GM12878 (cell line): ENCODE results near the gene N4BP2L1. TPM values are rescaled to one million over a fixed set of nuclear protein-coding genes. Genes with fewer than 3 reads are reported as not detected.

ENCODE experiments used
- ATAC-seq: fragments of 200-7000 bp; cut with Tn5 transposase; 3 replicates; pipeline ENCODE4 v1.9.1; 2020; ENCODE audit warnings: mild to moderate bottlenecking, moderate library complexity
- BruUV-seq: library from RNA; stranded (reverse); fragments of 400-500 nt; replicated peaks from 2 replicates; lab custom pipeline; 2021; lab: Mats Ljungman, UMichigan
- CTCF ChIA-PET: fragments of 300-600 bp; sonication (Branson Sonifier 250); formaldehyde crosslinking; extraction: SDS; loops from one replicate; lab custom pipeline; 2021; ENCODE audit warnings: inconsistent platforms; lab: Yijun Ruan, JAX
- POLR2A ChIA-PET: fragments of 350-600 bp; formaldehyde crosslinking; extraction: SDS; loops from one replicate; lab custom pipeline; 2021; ENCODE audit warnings: inconsistent platforms; lab: Charles Lee
- RAD21 ChIA-PET: fragments of 300-600 bp; sonication (Branson Sonifier 250); formaldehyde crosslinking; loops from one replicate; lab custom pipeline; 2023; ENCODE audit warnings: antibody characterized with exemption; ENCODE audit not compliant: unreplicated experiment; lab: Charles Lee
- SMC1A ChIA-PET: fragments of 300-600 bp; sonication (Branson Sonifier 250); formaldehyde crosslinking; loops from one replicate; lab custom pipeline; 2023; ENCODE audit not compliant: unreplicated experiment, uncharacterized antibody; lab: Charles Lee
- DNase-seq: peaks from one replicate; pipeline ENCODE4 v3.0.0-alpha.2; 2011; ENCODE audit warnings: low read depth, low spot score
- FAIRE-seq: peaks from 3 replicates; lab custom pipeline; 2011; peaks lifted over from hg19 to GRCh38; lab: Jason Lieb, UNC
- H2AFZ ChIP-seq: 2 replicates; pipeline ENCODE4 v1.6.0; 2011; ENCODE audit warnings: low read depth, low read length, control low read depth; ENCODE audit not compliant: control insufficient read depth
- H3K27ac ChIP-seq: 2 replicates; pipeline ENCODE4 v1.5.1; 2011; ENCODE audit warnings: control low read depth; ENCODE audit not compliant: control insufficient read depth, insufficient read depth
- H3K27me3 ChIP-seq, 2 experiments: replicated peaks in 1 of 2; 2 replicates each; pipeline versions ENCODE4 v1.6.0 to v1.6.1; 2011; ENCODE audit warnings: low read length in 1 of 2; ENCODE audit not compliant: control insufficient read depth in 2 of 2, insufficient read depth in 2 of 2
- H3K36me3 ChIP-seq, 2 experiments: 2 replicates each; pipeline ENCODE4 v1.5.1; 2011; ENCODE audit warnings: low read length in 1 of 2; ENCODE audit not compliant: control insufficient read depth in 2 of 2, insufficient read depth in 2 of 2
- H3K4me1 ChIP-seq: 2 replicates; pipeline ENCODE4 v1.6.1; 2011; ENCODE audit warnings: mild to moderate bottlenecking, low read length, moderate library complexity, mixed read lengths; ENCODE audit not compliant: control insufficient read depth, insufficient read depth
- H3K4me2 ChIP-seq: 2 replicates; pipeline ENCODE4 v1.6.0; 2011; ENCODE audit warnings: control low read depth; ENCODE audit not compliant: control insufficient read depth, insufficient read depth
- H3K4me3 ChIP-seq: fragments of 200-600 bp; sonication (generic); 2 replicates; pipeline ENCODE4 v1.5.1; 2016
- H3K79me2 ChIP-seq: 2 replicates; pipeline ENCODE4 v1.6.0; 2011; ENCODE audit warnings: low read length; ENCODE audit not compliant: control insufficient read depth, insufficient read depth
- H3K9ac ChIP-seq: 2 replicates; pipeline ENCODE4 v1.8.0; 2011; ENCODE audit warnings: low read length, control low read depth, mixed read lengths; ENCODE audit not compliant: control insufficient read depth, insufficient read depth
- H3K9me3 ChIP-seq: replicated peaks from 3 replicates; pipeline ENCODE4 v1.5.1; 2011; ENCODE audit warnings: mild to moderate bottlenecking, low read length; ENCODE audit not compliant: control insufficient read depth, insufficient read depth
- H4K20me1 ChIP-seq: 2 replicates; pipeline ENCODE4 v1.6.0; 2011; ENCODE audit not compliant: control insufficient read depth, insufficient read depth
- DPF2 ChIP-seq: fragments of 450-650 bp; IDR thresholded peaks from 2 replicates; pipeline ENCODE4 v1.6.1; 2017; ENCODE audit warnings: mild to moderate bottlenecking
- EED ChIP-seq: sonication (generic); IDR thresholded peaks from 2 replicates; pipeline ENCODE4 v1.6.1; 2016; ENCODE audit warnings: antibody characterized with exemption, low read depth
- EGR1 ChIP-seq, 2 experiments: IDR thresholded peaks; 1 replicate in 1 of 2; 2 replicates in 1 of 2; pipeline ENCODE4 v1.6.1; 2011 to 2012; ENCODE audit warnings: low read depth in 2 of 2, low read length in 2 of 2, borderline replicate concordance in 1 of 2, mild to moderate bottlenecking in 1 of 2, moderate library complexity in 1 of 2
- EZH2 ChIP-seq: IDR thresholded peaks from 2 replicates; pipeline ENCODE4 v1.6.1; 2012; ENCODE audit warnings: low read depth, mild to moderate bottlenecking, control low read depth, inconsistent platforms, low read length, borderline replicate concordance; ENCODE audit not compliant: control insufficient read depth
- HSF1 ChIP-seq: fragments of 150-350 bp; IDR thresholded peaks from 2 replicates; pipeline ENCODE4 v1.6.1; 2014; ENCODE audit warnings: mild to moderate bottlenecking, low read depth, low read length
- IKZF2 ChIP-seq, 2 experiments: fragments of 450-650 bp; IDR thresholded peaks; 2 replicates each; pipeline ENCODE4 v1.6.1; 2017; ENCODE audit warnings: mild to moderate bottlenecking in 2 of 2, moderate library complexity in 2 of 2
- KDM1A ChIP-seq: fragments of 200-600 bp; sonication (generic); IDR thresholded peaks from 2 replicates; pipeline ENCODE4 v1.6.1; 2016; ENCODE audit warnings: borderline replicate concordance
- MEF2B ChIP-seq: fragments of 450-650 bp; IDR thresholded peaks from 2 replicates; pipeline ENCODE4 v1.6.1; 2018; ENCODE audit warnings: mild to moderate bottlenecking, moderate library complexity; ENCODE audit not compliant: partially characterized antibody, poor library complexity, severe bottlenecking
- NFIC ChIP-seq: IDR thresholded peaks from 2 replicates; pipeline ENCODE4 v1.6.1; 2012; ENCODE audit warnings: low read depth, mild to moderate bottlenecking, inconsistent platforms, low read length, moderate library complexity
- NFYA ChIP-seq: IDR thresholded peaks from 2 replicates; pipeline ENCODE4 v1.6.1; 2011; ENCODE audit warnings: low read depth, mild to moderate bottlenecking, low read length, improper control_type of control experiment, borderline replicate concordance
- RCOR1 ChIP-seq: conservative IDR thresholded peaks from 2 replicates; pipeline ENCODE4 v1.6.1; 2012; ENCODE audit warnings: low read depth, low read length, improper control_type of control experiment
- SRF ChIP-seq, 2 experiments: IDR thresholded peaks; 2 replicates each; pipeline ENCODE4 v1.6.1; 2011; ENCODE audit warnings: low read depth in 2 of 2, low read length in 2 of 2, mild to moderate bottlenecking in 1 of 2, moderate library complexity in 1 of 2
- TCF12 ChIP-seq: IDR thresholded peaks from 2 replicates; pipeline ENCODE4 v1.6.1; 2011; ENCODE audit warnings: low read depth, mild to moderate bottlenecking, low read length
- WRNIP1 ChIP-seq: IDR thresholded peaks from 2 replicates; pipeline ENCODE4 v1.6.1; 2011; ENCODE audit warnings: low read depth, low read length, improper control_type of control experiment, borderline replicate concordance
- ZNF24 ChIP-seq: fragments of 450-650 bp; IDR thresholded peaks from 2 replicates; pipeline ENCODE4 v1.6.1; 2017; ENCODE audit warnings: antibody characterized with exemption, mild to moderate bottlenecking
- WGBS: methylation state at CpG from one replicate; pipeline ENCODE4 v1.1.6; 2016; ENCODE audit warnings: low lambda C conversion rate; ENCODE audit not compliant: insufficient replicate concordance, insufficient coverage; ENCODE audit errors: missing lambda C conversion rate; 5-methylcytosine and 5-hydroxymethylcytosine counted together
- in situ Hi-C: fragments of 300-500 bp; cut with MboI; formaldehyde crosslinking; loops from 9 replicates; pipeline ENCODE4 v1.14.3; 2018; ENCODE audit warnings: mixed read lengths
- intact Hi-C: fragments of 100-400 bp; cut with micrococcal nuclease; formaldehyde crosslinking; loops from one replicate; pipeline ENCODE4 v1.14.2; 2022; ENCODE audit not compliant: unreplicated experiment
- polyA plus RNA-seq, 11 experiments: library from polyadenylated mRNA; depleted of rRNA in 4 of 11; unstranded in 6 of 11; stranded (reverse) in 5 of 11; fragments of >200 nt; fragmentation: Nextera tagmentation in 4 of 11; fragmentation: Illumina TruSeq in 1 of 11; extraction: Ambion mirVana in 4 of 11; extraction: Trizol in 1 of 11; gene quantifications; 1 replicate in 1 of 11; 2 replicates in 10 of 11; pipeline versions ENCODE4 v1.2.1 to v1.2.3, GENCODE V29; 2011 to 2016; ENCODE audit warnings: inconsistent platforms in 2 of 11, missing spikeins in 2 of 11, low read depth in 1 of 11
- total RNA-seq, 4 experiments: library from RNA; depleted of rRNA in 3 of 4; stranded (reverse); fragments of >200 nt in 3 of 4; fragmentation: Illumina TruSeq in 1 of 4; extraction: Trizol in 1 of 4; gene quantifications; 2 replicates each; pipeline versions ENCODE4 v1.2.1 to v1.2.3, GENCODE V29; 2013 to 2021
- TF ChIP-seq, protein P1 (sequence below): fragments of 450-650 bp; formaldehyde crosslinking; IDR thresholded peaks from 2 replicates; pipeline ENCODE4 v1.4.0; 2020; ENCODE audit warnings: mild to moderate bottlenecking, moderate library complexity

The N4BP2L1 gene
- total and polyA plus RNA-seq, 10 of the 15 experiments (the other 5 are each of a cell fraction or from before 2014, with no cell fraction given) = 3.3 to 42.5 (median 16.2) TPM

GRCh38 chr13:32428581-32429432, 877 bp upstream of the N4BP2L1 start:
- no peaks in the 10 kb centered on the region for H4K20me1 ChIP-seq
- in situ Hi-C loops (loop anchor here (25.0 kb wide), 1 partner anchor 1108 kb away; no protein-coding TSS in a partner anchor), intact Hi-C loops (loop anchor here (2.0 to 10.0 kb wide), 3 partner anchors 110 to 776 kb away; partner anchors contain the start of genes BRCA2, N4BP2L2 and ZAR1L)
- ChIA-PET POLR2A (interaction anchor here (0.6 to 2.7 kb wide), 9 partner anchors 10 to 475 kb away, joined by 3 to 16 read pairs (median 4); partner anchors contain the start of genes BRCA2 and N4BP2L2), CTCF (interaction anchor here (0.6 to 5.5 kb wide), 9 partner anchors 9 to 1104 kb away, joined by 3 to 22 read pairs (median 3); partner anchors contain the start of gene N4BP2L2), RAD21 (interaction anchor here (0.6 to 2.1 kb wide), 9 partner anchors 13 to 1114 kb away, joined by 3 to 8 read pairs (median 4); partner anchors contain the start of genes BRCA2, PDS5B and ZAR1L), SMC1A (interaction anchor here (0.7 to 4.0 kb wide), 14 partner anchors 11 to 222 kb away, joined by 3 to 25 read pairs (median 4); partner anchors contain the start of genes BRCA2, N4BP2L2 and ZAR1L)
- peaks cover 46% of the 10 kb centered on the region for H3K79me2 ChIP-seq
- H3K9ac ChIP-seq = peak overlapping the region; percentile 93
- peak overlapping the region; percentile 94 for H3K4me3 ChIP-seq
- ATAC-seq (peak; percentile 42), FAIRE-seq (peak; percentile 64), DNase-seq (no peak)
- H3K27ac ChIP-seq = peak overlapping the region; percentile 98
- BruUV-seq = TSS peak; percentile 94
- H3K9me3 ChIP-seq = no peaks in the 10 kb centered on the region
- H3K27me3 ChIP-seq = no peaks in the 10 kb centered on the region
- peak overlapping the region; percentile 77 for H2AFZ ChIP-seq
- 15% methylated on average over 9 of the region's 9 CpGs for WGBS
- peak overlapping the region; percentile 56 for H3K4me2 ChIP-seq
- 0 out of 4 replicates have a peak, but pooled peaks cover 0 to 7% of the 10 kb centered on the region in 2 experiments for H3K36me3 ChIP-seq
- H3K4me1 ChIP-seq = peaks cover 17% of the 10 kb centered on the region
- TF ChIP-seq ZNF24 (no peak), RCOR1 (no peak), EED (0 out of 2 replicates have a peak, but pooled peaks have one; percentile 21), NFIC (peak; percentile 41; the same call in 1 of the 2 replicates), HSF1 (no peak), SRF (IDR thresholded peaks at IDR 0.05; ENCODE audit: low read depth in 2 of 2, low read length in 2 of 2) (no peak), NFYA (no peak), DPF2 (0 out of 2 replicates have a peak, but pooled peaks have one; percentile 13), TCF12 (no peak), EGR1 (IDR thresholded peaks at IDR 0.05; ENCODE audit: borderline replicate concordance in 1 of 2, low read depth in 2 of 2, low read length in 2 of 2) (no peak), EZH2 (no peak), MEF2B (peak; percentile 65), KDM1A (no peak), WRNIP1 (no peak), IKZF2 (IDR thresholded peaks at IDR 0.05) (0 out of 4 replicates have a peak, but pooled peaks of 1 of the 2 experiments have one; percentile 13)
- TF ChIP-seq, protein P1, sequence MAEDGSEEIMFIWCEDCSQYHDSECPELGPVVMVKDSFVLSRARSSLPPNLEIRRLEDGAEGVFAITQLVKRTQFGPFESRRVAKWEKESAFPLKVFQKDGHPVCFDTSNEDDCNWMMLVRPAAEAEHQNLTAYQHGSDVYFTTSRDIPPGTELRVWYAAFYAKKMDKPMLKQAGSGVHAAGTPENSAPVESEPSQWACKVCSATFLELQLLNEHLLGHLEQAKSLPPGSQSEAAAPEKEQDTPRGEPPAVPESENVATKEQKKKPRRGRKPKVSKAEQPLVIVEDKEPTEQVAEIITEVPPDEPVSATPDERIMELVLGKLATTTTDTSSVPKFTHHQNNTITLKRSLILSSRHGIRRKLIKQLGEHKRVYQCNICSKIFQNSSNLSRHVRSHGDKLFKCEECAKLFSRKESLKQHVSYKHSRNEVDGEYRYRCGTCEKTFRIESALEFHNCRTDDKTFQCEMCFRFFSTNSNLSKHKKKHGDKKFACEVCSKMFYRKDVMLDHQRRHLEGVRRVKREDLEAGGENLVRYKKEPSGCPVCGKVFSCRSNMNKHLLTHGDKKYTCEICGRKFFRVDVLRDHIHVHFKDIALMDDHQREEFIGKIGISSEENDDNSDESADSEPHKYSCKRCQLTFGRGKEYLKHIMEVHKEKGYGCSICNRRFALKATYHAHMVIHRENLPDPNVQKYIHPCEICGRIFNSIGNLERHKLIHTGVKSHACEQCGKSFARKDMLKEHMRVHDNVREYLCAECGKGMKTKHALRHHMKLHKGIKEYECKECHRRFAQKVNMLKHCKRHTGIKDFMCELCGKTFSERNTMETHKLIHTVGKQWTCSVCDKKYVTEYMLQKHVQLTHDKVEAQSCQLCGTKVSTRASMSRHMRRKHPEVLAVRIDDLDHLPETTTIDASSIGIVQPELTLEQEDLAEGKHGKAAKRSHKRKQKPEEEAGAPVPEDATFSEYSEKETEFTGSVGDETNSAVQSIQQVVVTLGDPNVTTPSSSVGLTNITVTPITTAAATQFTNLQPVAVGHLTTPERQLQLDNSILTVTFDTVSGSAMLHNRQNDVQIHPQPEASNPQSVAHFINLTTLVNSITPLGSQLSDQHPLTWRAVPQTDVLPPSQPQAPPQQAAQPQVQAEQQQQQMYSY (CRISPR knock-in tag) = no peak
